Measurements from ENCODE around the gene FOXK2.

The FOXK2 gene

GRCh38 chr17:82518826-82519810 lies at the start of gene FOXK2:
Gene FOXK2, plus strand, starts transcription at chr17:82519732. Its CDS starts 157 bp downstream, at chr17:82519889.
- no peaks in the 10 kb centered on the region for H3K9me3 Mint-ChIP-seq
- peak within 1 kb of the TSS; percentile 84 for H3K27ac Mint-ChIP-seq
- no peaks in the 10 kb centered on the region for H3K27me3 Mint-ChIP-seq
- peak within 1 kb of the TSS; percentile 87 for H3K4me3 Mint-ChIP-seq
- H3K36me3 Mint-ChIP-seq, result no peaks in the 10 kb centered on the region
- peaks cover 22% of the 10 kb centered on the region for H3K4me1 Mint-ChIP-seq
- ATAC-seq, result peak; percentile 99

- H3K9me3 Mint-ChIP-seq, result no peaks in the 10 kb centered on the region
- H3K27me3 Mint-ChIP-seq, result no peaks in the 10 kb centered on the region
- ATAC-seq, result no peak
- H3K27ac Mint-ChIP-seq, result no peak overlapping the region
- peaks cover 47% of the 10 kb centered on the region for H3K36me3 Mint-ChIP-seq
- H3K4me1 Mint-ChIP-seq, result no peaks in the 10 kb centered on the region
- H3K4me3 Mint-ChIP-seq, result no peak overlapping the region
Observed at GRCh38 chr17:82470065-82470464, 49.5 kb upstream of the FOXK2 start.

- Mint-ChIP-seq H3K9me3 (no peaks in the 10 kb centered on the region), H3K36me3 (peaks cover 37% of the 10 kb centered on the region), H3K4me1 (peaks cover 6% of the 10 kb centered on the region), H3K27ac (no peak overlapping the region), H3K4me3 (no peak overlapping the region), H3K27me3 (no peaks in the 10 kb centered on the region)
- no peak for ATAC-seq
Observed at GRCh38 chr17:82474223-82475010, 45.1 kb upstream of the FOXK2 start.

GRCh38 chr17:82475458-82475857 lies 44.1 kb upstream of the FOXK2 start:
- H3K4me3 Mint-ChIP-seq, result no peak overlapping the region
- no peaks in the 10 kb centered on the region for H3K9me3 Mint-ChIP-seq
- no peak for ATAC-seq
- H3K4me1 Mint-ChIP-seq, result peaks cover 6% of the 10 kb centered on the region
- no peak overlapping the region for H3K27ac Mint-ChIP-seq
- H3K27me3 Mint-ChIP-seq, result no peaks in the 10 kb centered on the region
- H3K36me3 Mint-ChIP-seq, result peaks cover 41% of the 10 kb centered on the region

- no peaks in the 10 kb centered on the region for H3K9me3 Mint-ChIP-seq
- H3K36me3 Mint-ChIP-seq, result peaks cover 44% of the 10 kb centered on the region
- no peaks in the 10 kb centered on the region for H3K27me3 Mint-ChIP-seq
- H3K4me3 Mint-ChIP-seq, result no peak overlapping the region
- H3K4me1 Mint-ChIP-seq, result peaks cover 6% of the 10 kb centered on the region
- H3K27ac Mint-ChIP-seq, result no peak overlapping the region
- no peak for ATAC-seq
Observed at GRCh38 chr17:82477934-82478333, 41.6 kb upstream of the FOXK2 start.

GRCh38 chr17:82479602-82480001 lies 39.9 kb upstream of the FOXK2 start:
- Mint-ChIP-seq H3K27me3 (no peaks in the 10 kb centered on the region), H3K4me1 (peaks cover 6% of the 10 kb centered on the region), H3K9me3 (no peaks in the 10 kb centered on the region), H3K36me3 (peaks cover 52% of the 10 kb centered on the region), H3K4me3 (no peak overlapping the region), H3K27ac (no peak overlapping the region)
- no peak for ATAC-seq

GRCh38 chr17:82480318-82480717 lies 39.2 kb upstream of the FOXK2 start:
- H3K27me3 Mint-ChIP-seq, result no peaks in the 10 kb centered on the region
- peaks cover 59% of the 10 kb centered on the region for H3K36me3 Mint-ChIP-seq
- no peak for ATAC-seq
- H3K9me3 Mint-ChIP-seq, result no peaks in the 10 kb centered on the region
- no peak overlapping the region for H3K4me3 Mint-ChIP-seq
- no peak overlapping the region for H3K27ac Mint-ChIP-seq
- H3K4me1 Mint-ChIP-seq, result peaks cover 6% of the 10 kb centered on the region

GRCh38 chr17:82483204-82483660 lies 36.3 kb upstream of the FOXK2 start:
- H3K36me3 Mint-ChIP-seq, result peaks cover 68% of the 10 kb centered on the region
- H3K9me3 Mint-ChIP-seq, result no peaks in the 10 kb centered on the region
- H3K4me1 Mint-ChIP-seq, result peaks cover 13% of the 10 kb centered on the region
- ATAC-seq, result no peak
- H3K27ac Mint-ChIP-seq, result no peak overlapping the region
- H3K4me3 Mint-ChIP-seq, result no peak overlapping the region
- H3K27me3 Mint-ChIP-seq, result no peaks in the 10 kb centered on the region

- H3K27ac Mint-ChIP-seq, result no peak overlapping the region
- H3K4me1 Mint-ChIP-seq, result peaks cover 11% of the 10 kb centered on the region
- ATAC-seq, result no peak
- H3K27me3 Mint-ChIP-seq, result no peaks in the 10 kb centered on the region
- H3K4me3 Mint-ChIP-seq, result no peak overlapping the region
- no peaks in the 10 kb centered on the region for H3K9me3 Mint-ChIP-seq
- H3K36me3 Mint-ChIP-seq, result peaks cover 68% of the 10 kb centered on the region
Observed at GRCh38 chr17:82483836-82484235, 35.7 kb upstream of the FOXK2 start.

- ATAC-seq, result no peak
- no peaks in the 10 kb centered on the region for H3K9me3 Mint-ChIP-seq
- no peaks in the 10 kb centered on the region for H3K27me3 Mint-ChIP-seq
- H3K27ac Mint-ChIP-seq, result peak overlapping the region; percentile 72
- peaks cover 50% of the 10 kb centered on the region for H3K36me3 Mint-ChIP-seq
- no peak overlapping the region for H3K4me3 Mint-ChIP-seq
- H3K4me1 Mint-ChIP-seq, result peaks cover 6% of the 10 kb centered on the region
Observed at GRCh38 chr17:82486231-82487094, 33.1 kb upstream of the FOXK2 start.

GRCh38 chr17:82487910-82488309 lies 31.6 kb upstream of the FOXK2 start:
- Mint-ChIP-seq H3K4me1 (peaks cover 6% of the 10 kb centered on the region), H3K9me3 (no peaks in the 10 kb centered on the region), H3K27me3 (no peaks in the 10 kb centered on the region), H3K4me3 (no peak overlapping the region), H3K36me3 (peaks cover 43% of the 10 kb centered on the region), H3K27ac (no peak overlapping the region)
- no peak for ATAC-seq

GRCh38 chr17:82489117-82489516 lies 30.4 kb upstream of the FOXK2 start:
- Mint-ChIP-seq H3K4me1 (peaks cover 16% of the 10 kb centered on the region), H3K9me3 (no peaks in the 10 kb centered on the region), H3K4me3 (no peak overlapping the region), H3K27me3 (no peaks in the 10 kb centered on the region), H3K27ac (no peak overlapping the region), H3K36me3 (peaks cover 36% of the 10 kb centered on the region)
- no peak for ATAC-seq

GRCh38 chr17:82489851-82490511 lies 29.6 kb upstream of the FOXK2 start:
- no peak overlapping the region for H3K4me3 Mint-ChIP-seq
- ATAC-seq, result no peak
- H3K4me1 Mint-ChIP-seq, result peaks cover 25% of the 10 kb centered on the region
- no peaks in the 10 kb centered on the region for H3K27me3 Mint-ChIP-seq
- H3K36me3 Mint-ChIP-seq, result peaks cover 31% of the 10 kb centered on the region
- peak overlapping the region; percentile 35 for H3K27ac Mint-ChIP-seq
- H3K9me3 Mint-ChIP-seq, result no peaks in the 10 kb centered on the region

GRCh38 chr17:82490512-82491195 lies 28.9 kb upstream of the FOXK2 start:
- H3K27me3 Mint-ChIP-seq, result no peaks in the 10 kb centered on the region
- ATAC-seq, result no peak
- H3K27ac Mint-ChIP-seq, result peak overlapping the region; percentile 35
- peaks cover 25% of the 10 kb centered on the region for H3K36me3 Mint-ChIP-seq
- peaks cover 26% of the 10 kb centered on the region for H3K4me1 Mint-ChIP-seq
- no peaks in the 10 kb centered on the region for H3K9me3 Mint-ChIP-seq
- no peak overlapping the region for H3K4me3 Mint-ChIP-seq
